NOMO-1 (cell line): ENCODE measurements around the gene NFATC1.

Experiments
- DNase-seq, 2 experiments: peaks; one replicate each; lab custom pipeline; 2025; ENCODE audit not compliant: unreplicated experiment in 2 of 2; lab: John Stamatoyannopoulos, UW

The NFATC1 gene

GRCh38 chr18:79527656-79528315 lies 132.1 kb downstream of the NFATC1 start:
- no peak for DNase-seq

DNA sequence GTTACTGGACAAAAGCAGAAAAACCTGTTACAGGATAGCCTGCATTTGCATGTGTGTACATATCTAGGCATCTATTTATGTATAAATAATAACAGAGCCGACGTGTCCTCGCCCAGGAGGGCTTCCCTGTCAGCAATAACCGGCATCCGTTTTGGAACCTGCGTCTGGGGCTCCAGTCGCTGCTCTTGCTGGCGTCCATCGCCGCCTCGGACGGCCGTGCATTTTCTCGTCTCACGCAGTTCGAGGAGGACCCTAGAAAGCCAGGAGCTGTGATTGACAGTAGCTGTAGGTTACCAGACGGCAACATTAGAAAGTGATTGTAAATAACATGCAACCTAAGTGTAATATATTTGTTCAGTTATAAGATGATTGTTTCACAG lies 132.6 kb downstream of the NFATC1 start:
- no peak for DNase-seq

GRCh38 chr18:79528846-79529245 lies 133.1 kb downstream of the NFATC1 start:
- peak; percentile 23 to 24 for DNase-seq

GRCh38 chr18:79529296-79529695 lies 133.6 kb downstream of the NFATC1 start:
- no peak for DNase-seq

- no peak for DNase-seq
These were observed 134.3 kb downstream of the NFATC1 start for GRCh38 chr18:79529991-79530390.

DNA sequence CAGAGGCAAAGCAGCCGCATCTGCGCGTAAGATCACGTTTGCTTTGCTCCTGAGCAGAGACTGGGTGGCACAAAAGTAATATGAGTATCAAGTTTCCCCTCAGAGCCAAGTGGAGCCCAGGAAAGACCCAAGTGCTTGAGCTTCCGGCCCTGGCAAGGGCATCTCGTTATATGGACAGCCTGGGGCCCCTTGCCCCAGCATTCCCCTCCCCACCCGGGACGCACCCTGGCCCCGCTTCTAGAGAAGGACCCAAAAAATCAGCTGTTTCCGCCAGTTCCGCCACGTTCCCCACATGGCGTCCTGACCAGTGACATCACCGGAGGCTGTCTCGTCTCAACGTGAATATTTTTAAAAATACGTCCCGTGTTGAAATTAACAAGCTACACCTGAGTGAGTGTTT lies 135.1 kb downstream of the NFATC1 start:
- no peak for DNase-seq

DNA sequence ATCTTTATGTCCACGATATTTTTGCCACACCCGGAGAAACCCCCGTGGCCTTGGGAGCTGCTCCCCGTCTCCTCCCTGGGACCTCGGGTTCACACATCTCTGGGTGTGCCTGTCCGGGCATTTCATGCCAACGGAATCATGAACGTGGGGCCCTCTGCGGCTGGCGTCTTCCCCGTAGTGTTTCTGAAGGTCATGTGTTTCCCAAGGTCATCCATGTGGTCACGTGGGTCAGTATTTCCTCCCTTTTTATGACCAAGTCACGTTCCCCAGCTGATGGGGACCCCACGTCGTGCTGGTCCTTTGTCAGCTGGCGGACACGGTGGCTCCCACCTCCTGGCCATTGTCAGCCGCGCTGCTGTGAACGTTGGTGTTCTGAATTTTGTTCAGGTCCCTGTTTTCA lies 135.7 kb downstream of the NFATC1 start:
- no peak for DNase-seq

- DNase-seq, result no peak
These were observed 136.2 kb downstream of the NFATC1 start for GRCh38 chr18:79531926-79532312.

GRCh38 chr18:79532313-79533007 lies 136.7 kb downstream of the NFATC1 start:
- no peak for DNase-seq

- DNase-seq, result no peak
These were observed 137.4 kb downstream of the NFATC1 start for GRCh38 chr18:79533146-79533545.

- DNase-seq, result no peak
These were observed 137.9 kb downstream of the NFATC1 start for GRCh38 chr18:79533591-79533990.

DNA sequence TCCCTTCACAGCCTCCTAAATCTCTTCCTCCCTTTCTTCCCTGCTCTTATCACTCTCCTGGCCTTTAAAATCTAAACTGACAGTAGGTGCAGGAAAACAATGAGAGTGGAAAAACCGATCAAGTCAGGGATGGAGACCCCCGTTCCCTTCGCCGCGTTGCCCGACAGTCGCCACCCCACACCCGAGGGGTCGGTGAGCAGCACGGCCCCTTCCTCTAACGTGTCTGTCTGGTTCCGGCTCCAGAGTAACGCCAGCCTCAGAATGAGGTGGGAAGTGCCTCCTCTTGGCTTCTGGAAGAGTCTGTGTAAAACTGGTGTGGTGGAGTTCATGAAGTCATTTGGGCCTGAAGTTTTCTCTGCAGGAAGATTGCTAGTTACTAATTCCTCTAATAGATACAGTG lies 138.6 kb downstream of the NFATC1 start:
- no peak for DNase-seq

DNA sequence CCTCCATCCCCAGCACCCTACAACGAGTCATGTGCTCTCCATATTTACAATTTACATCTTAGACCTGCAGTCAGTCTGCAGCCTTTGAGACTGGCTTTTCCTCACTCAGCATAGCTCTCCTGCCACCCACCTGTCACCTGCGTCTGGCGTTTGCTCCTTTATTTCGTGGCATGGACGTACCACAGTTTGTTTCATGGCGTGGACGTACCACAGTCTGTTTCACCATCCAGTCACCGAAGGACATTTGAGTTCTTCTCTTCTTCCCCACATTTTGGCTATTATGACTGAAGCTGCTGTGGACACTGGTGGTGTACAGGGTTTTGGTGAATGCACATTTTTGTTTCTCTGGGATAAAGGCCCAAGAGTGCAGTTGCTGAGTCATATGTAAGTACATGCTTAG lies 142.0 kb downstream of the NFATC1 start:
- DNase-seq, result no peak

- DNase-seq, result no peak
These were observed 142.9 kb downstream of the NFATC1 start for GRCh38 chr18:79538635-79539034.

DNA sequence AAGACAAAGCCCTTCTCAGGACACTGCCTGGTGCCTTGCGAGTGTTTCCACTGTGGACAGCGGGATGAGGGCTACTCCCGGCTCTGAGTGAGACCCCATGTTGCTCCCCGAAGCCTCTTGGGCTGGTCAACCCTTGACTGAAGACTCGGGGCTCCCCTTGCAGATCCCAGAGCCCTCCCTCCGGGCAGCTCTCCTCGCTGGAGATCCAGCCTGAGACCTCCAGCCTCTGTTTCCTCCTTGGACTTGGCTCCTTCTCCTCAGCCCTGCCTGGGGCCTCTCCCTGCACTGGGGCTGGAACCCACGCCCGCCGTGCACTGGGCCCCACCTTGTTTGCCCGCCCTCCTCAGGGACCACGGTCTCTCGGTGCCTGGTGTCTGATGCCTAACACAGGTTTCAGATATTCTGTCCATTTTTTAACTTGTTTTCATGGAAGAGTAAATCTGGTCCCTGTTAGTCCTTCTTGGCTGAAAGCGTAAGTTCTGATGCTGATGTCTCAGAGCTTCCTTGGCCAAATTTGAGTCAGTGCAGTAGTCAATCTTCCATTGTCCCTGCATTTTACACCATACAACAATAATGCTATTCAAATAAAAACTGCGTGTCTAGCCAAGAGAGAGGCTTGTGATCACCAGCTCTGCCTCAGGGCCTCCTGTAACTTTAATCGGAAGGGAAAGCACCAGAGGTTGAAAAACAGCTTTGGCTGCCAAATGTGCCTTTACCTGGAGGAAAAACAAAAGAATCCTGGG lies 144.6 kb downstream of the NFATC1 start:
- DNase-seq, result no peak

DNA sequence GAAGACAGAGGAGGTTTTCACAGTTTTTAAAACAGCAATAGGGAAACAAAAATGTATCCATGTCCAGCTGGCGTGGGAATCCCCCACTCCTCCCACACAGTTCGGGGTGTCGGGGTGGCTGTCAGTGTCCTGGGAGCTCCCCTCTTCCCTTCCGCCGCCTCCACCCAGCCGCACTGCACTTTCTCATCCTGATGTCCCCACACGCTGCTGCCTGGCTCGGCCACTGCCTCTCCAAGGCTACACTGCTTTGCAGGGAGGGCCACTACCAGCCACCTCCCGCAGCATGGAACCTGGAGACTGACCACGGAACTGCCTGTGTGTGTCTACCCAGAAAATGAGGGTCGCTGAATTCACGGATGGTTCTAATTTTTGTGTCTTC lies 145.2 kb downstream of the NFATC1 start:
- no peak for DNase-seq

GRCh38 chr18:79542213-79542612 lies 146.5 kb downstream of the NFATC1 start:
- no peak for DNase-seq

GRCh38 chr18:79542876-79543750 lies 147.4 kb downstream of the NFATC1 start:
- DNase-seq, result no peak

GRCh38 chr18:79543861-79544385 lies 148.2 kb downstream of the NFATC1 start:
- DNase-seq, result no peak

- DNase-seq, result no peak
These were observed 148.7 kb downstream of the NFATC1 start for GRCh38 chr18:79544386-79544963.
